Stimulated activated CD8-positive, alpha-beta memory T cell treated with anti-CD3 and anti-CD28 coated beads, Interleukin-7, amount 100 ng/mL, for 1 hour (primary cell): ENCODE data around the gene LIPC.

Experiments
- DNase-seq, 2 donors: peaks; one replicate each; pipeline ENCODE4 v3.0.0-alpha.2; 2020; ENCODE audit warnings: low read depth in 2 of 2

LIPC gene

GRCh38 chr15:58517682-58518525 lies 86.1 kb downstream of the LIPC start:
- DNase-seq, result no peak

GRCh38 chr15:58518626-58519025 lies 86.8 kb downstream of the LIPC start:
- DNase-seq, result no peak

- DNase-seq, result no peak
These were observed 87.7 kb downstream of the LIPC start for GRCh38 chr15:58519516-58519915.

DNA sequence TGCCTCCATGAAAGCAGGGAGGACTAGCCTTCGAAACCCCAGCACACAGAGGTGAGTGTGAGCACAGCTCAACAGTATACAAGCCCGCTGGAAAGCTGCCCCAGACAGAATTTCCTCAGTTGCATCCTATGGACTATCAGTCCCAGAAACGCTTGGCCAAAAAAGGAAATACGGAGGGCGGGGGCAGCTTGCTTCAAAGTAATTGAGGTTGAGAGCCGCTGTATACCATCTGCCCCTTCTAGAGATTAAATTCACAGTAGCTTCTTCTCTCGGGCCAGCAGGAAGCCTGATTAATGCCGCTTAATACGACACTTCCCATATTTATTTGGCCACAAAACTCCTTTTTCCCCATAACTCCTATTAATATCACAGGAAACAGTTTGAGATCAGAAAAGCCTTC lies 88.7 kb downstream of the LIPC start:
- DNase-seq, result no peak

GRCh38 chr15:58520936-58521292 lies 89.1 kb downstream of the LIPC start:
- no peak for DNase-seq

GRCh38 chr15:58521293-58521991 lies 89.7 kb downstream of the LIPC start:
- DNase-seq, result no peak

GRCh38 chr15:58522391-58522790 lies 90.6 kb downstream of the LIPC start:
- no peak for DNase-seq

- DNase-seq, result no peak
These were observed 91.1 kb downstream of the LIPC start for GRCh38 chr15:58522865-58523264.

DNA sequence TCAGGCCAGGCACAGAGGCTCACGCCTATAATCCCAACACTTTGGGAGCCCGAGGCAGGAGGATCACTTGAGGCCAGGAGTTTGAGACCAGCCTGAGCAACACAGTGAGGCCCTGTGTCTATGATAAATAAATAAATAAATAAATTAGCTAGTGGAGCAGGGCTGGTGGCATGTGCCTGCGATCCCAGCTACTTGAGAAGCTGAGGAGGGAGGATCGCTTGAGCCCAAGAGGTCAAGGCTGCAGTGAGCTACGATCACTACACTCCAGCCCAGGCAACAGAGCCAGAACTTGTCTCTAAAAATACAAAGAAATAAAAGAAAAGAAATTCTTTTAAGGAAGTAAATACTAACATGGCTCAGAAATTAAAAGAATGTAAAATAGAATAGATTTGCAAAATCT lies 91.8 kb downstream of the LIPC start:
- no peak for DNase-seq

DNA sequence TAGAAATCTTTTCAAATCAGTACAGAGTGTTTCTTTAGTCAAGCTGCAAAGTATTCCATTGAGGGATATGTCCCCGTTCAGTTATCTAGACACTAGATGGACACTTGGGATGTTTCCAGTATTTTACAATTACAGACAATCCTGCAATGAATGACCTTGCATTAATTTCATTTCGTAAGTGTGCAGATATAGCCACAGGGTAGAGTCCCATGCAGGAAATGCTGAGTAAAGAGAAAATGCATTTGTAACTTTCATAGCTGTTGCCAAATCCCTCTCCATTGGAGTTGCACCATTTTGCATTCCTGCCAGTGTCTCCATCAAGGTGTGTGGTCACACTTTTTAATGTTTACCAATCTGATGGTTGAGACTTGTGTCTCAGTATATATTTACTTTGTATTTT lies 92.5 kb downstream of the LIPC start:
- DNase-seq, result no peak

GRCh38 chr15:58525991-58526421 lies 94.2 kb downstream of the LIPC start:
- DNase-seq, result no peak

DNA sequence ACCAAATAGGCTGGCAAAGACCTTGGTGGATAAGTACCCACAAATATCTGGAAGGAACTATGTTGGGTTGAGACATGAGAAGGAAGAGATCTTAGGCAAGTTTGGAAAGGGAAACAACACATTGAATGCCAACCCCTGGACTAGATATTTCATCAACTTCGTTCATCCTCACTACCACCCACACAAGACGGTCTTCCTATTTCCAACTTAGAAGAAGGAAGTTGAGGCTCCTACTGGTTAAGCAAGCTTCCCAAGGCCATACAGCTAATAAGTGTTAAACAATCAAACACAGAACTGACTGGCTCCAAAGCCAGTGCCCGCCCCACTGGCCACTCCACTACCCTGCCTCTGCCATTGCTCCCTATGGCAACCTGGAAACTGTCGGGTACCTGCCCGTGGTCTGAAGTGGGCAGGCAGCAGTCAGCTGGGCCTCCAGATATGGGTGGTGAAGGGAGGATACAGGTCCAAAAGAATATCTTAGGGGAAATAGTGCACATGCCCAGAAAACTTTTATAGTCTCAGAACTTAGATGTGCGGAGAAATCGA lies 94.9 kb downstream of the LIPC start:
- DNase-seq, result no peak

DNA sequence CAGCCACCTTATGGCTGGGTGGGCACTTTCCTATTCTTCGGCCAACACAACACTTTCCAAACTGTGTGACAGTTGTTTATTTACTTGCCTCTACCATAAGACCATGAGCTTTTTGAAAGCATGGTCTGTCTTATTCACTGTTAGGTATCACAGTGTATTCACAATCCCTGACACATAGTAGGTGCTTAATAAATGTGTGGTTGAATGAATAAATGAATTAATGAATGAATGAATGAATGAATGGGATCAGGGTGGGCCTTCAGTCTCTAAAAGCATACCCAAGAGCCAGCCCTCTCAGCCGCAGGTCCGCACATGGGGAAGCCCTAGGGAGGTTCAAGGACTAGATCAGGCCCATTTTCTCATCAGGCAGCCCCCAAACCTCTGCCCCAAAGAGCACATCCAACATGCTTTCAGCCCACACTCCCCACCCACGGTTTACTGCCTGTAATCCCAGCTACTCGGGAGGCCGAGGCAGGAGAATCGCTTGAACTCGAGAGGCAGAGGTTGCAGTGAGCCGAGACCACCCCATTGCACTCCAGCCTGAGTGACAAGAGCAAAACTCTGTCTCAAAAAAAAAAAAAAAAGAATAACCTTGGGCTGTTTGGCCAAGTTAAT lies 95.9 kb downstream of the LIPC start:
- DNase-seq, result no peak

- DNase-seq, result no peak
These were observed 96.5 kb downstream of the LIPC start for GRCh38 chr15:58528188-58528870.

- no peak for DNase-seq
These were observed 97.2 kb downstream of the LIPC start for GRCh38 chr15:58529041-58529440.

DNA sequence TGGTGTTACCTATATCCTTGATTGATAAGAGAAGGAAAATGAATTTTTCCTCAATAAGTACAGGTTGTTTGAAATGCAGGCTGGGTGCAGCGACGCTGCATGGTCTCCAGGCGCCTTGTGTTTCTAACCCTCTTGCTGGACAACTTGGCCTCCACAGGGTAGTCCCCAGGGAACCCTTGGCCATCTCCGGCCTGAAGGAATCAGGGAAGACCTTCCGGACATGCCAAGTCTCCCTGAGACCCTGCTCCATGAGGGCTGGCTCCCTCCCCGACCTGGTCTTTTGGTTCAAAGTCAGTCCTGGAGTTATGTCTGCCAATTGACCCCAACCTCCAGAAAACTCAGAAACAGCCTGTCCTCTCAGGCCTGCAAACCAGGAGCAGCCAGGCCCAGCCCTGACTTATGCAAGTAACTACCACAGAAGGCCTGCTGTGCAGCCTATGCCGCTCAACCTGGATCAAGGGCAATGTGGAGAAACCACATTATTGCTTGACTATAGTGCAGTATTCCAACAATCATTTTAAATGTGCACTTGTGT lies 98.3 kb downstream of the LIPC start:
- no peak for DNase-seq

DNA sequence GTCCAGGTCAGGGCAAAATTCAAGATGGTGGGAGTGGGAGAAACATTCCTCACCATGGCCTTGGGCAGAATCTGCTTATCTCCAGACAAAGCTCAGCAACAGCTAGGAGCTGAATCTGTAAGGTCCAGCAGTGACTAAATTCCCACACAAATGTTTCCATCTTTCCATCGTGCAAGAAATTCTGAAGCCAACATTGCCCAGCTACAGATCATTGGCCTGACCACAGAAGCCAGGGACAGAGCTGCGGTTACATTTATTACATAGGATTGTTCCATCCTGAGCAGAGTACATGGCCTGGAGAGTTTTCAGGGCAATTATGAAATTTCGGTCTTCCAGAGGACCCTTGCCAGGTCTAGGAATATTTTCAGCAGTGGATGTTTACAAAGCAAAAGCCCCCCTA lies 100.3 kb downstream of the LIPC start:
- no peak for DNase-seq

GRCh38 chr15:58534556-58534955 lies 102.8 kb downstream of the LIPC start:
- no peak for DNase-seq

- DNase-seq, result no peak
These were observed 103.5 kb downstream of the LIPC start for GRCh38 chr15:58535337-58535736.

DNA sequence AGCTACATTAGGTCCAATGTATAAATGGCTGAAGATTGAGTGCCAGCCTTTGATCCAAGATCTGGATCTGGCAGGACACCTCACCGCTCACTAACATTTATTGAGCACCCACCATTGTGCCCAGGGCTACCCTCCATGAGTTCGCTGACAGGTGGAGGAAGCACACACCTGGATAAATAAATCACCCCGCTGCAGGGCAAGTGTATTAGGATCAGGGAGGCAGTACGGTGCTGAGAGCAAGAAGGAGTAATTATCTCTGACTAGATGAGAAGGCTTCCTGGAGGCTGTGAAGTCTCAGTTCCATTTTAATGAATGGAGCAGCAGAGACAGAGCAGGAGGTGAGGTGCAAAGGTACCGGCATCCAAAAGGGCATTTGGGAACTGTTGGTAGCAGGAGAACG lies 104.1 kb downstream of the LIPC start:
- DNase-seq, result no peak

- DNase-seq, result no peak
These were observed 104.6 kb downstream of the LIPC start for GRCh38 chr15:58536414-58536813.

DNA sequence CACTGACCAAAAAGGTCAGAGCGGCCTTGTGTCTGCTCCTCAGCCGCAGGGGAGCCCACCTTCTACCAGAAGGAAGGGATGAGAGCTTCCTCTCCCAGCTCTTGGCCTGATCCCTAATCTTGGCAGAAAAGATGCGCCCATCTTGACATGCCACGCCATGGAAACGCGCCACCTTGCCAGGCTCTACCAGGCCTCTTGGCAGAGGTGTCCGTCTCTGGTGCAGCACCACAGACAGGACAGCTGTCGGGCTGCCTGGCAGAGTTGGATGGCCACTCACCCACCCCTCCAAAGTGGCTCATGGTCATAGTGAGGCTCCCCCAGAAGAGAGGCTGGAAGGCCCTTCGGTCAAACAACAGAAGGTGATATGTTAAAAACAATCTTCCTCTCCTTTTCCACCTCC lies 105.2 kb downstream of the LIPC start:
- no peak for DNase-seq
